ENCODE measurements around the gene ITIH2. TPM values are rescaled to one million over a fixed set of nuclear protein-coding genes. Genes with fewer than 3 reads are reported as not detected.
A peak's percentile ranks its signal among the peaks of the same experiment; 100 is the strongest.

The ITIH2 gene
- total RNA-seq, 1 donor from 2014 or later, result not detected

GRCh38 chr10:7789390-7789789, 86.3 kb downstream of the ITIH2 start:
- DNase-seq (ENCODE audit: extremely low read depth, low read depth, low spot score), result no peak

GRCh38 chr10:7792541-7792940, 89.4 kb downstream of the ITIH2 start:
- DNase-seq (ENCODE audit: extremely low read depth, low read depth, low spot score), result no peak

GRCh38 chr10:7794251-7795026, 91.3 kb downstream of the ITIH2 start:
- DNase-seq (ENCODE audit: extremely low read depth, low read depth, low spot score), result no peak

GRCh38 chr10:7795605-7796004, 92.5 kb downstream of the ITIH2 start:
- no peak for DNase-seq (ENCODE audit: extremely low read depth, low read depth, low spot score)

DNA sequence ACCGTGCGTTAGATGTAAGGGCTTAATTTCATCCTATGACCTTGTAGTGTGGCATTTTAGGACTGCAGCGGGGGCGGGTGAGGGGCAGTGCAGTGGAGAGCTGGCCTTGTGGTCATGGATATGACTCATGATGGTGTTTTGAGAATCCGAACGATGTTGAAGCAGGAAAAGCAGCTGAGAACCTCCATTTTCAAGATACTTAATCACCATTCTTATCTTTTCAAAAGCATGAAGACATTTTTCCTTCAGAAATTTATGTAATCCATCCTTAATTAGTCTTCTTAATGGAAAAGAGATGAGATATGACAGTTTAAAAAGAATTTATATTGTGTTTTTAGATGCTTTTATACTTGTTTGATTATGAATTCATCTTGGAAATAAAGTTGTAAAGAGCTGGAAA, 94.5 kb downstream of the ITIH2 start:
- peak; percentile 55 for DNase-seq (ENCODE audit: extremely low read depth, low read depth, low spot score)

Other genes with a start within 250 kb of the ITIH2 start
- 0.05 and 0.35 TPM in 2 replicates for gene ITIH5, start 36.4 kb upstream of the ITIH2 start, total RNA-seq
- 4.6 and 7.1 TPM in 2 replicates for gene KIN, start 84.7 kb downstream of the ITIH2 start, total RNA-seq
- 231 and 303 TPM in 2 replicates for gene ATP5F1C, start 84.9 kb downstream of the ITIH2 start, total RNA-seq
- 4.9 and 6.5 TPM in 2 replicates for gene TAF3, start 115.2 kb downstream of the ITIH2 start, total RNA-seq